Spleen (tissue), 7 donors: ENCODE data around the gene CADPS2.

Source experiments
- CTCF ChIP-seq, 11 experiments: fragments of 200-600 bp in 7 of 11; fragments of 450-650 bp in 4 of 11; sonication (generic) in 4 of 11; IDR thresholded peaks in 8 of 11; conservative IDR thresholded peaks in 3 of 11; 1 replicate in 7 of 11; 2 replicates in 4 of 11; pipeline versions ENCODE4 v1.4.0 to v1.8.0; 2016 to 2021; ENCODE audit warnings: antibody characterized with exemption in 11 of 11, inconsistent platforms in 4 of 11, mild to moderate bottlenecking in 1 of 11
- POLR2A ChIP-seq, 3 donors: fragments of 450-650 bp; IDR thresholded peaks; one replicate each; pipeline ENCODE4 v1.5.1; 2017; ENCODE audit warnings: antibody characterized with exemption in 3 of 3, mild to moderate bottlenecking in 1 of 3
- donor health status: DM: no; HTN: no; CAD: no; lungs with moderate emphysema.
- donor health status: DM: no; HTN: no; CAD: no.
- donor health status: DM: no; HTN: no; CAD: no.

- TF ChIP-seq CTCF (IDR thresholded peaks at IDR 0.05 in 8 of 11, conservative IDR thresholded peaks at IDR 0.05 in 3 of 11) (no peak), POLR2A (IDR thresholded peaks at IDR 0.05) (no peak)
Observed at GRCh38 chr7:122453432-122453831, 432.8 kb downstream of the CADPS2 start.
